Neuron (in vitro differentiated cells): Measurements from ENCODE around the gene RCBTB2.
A peak's percentile ranks its signal among the peaks of the same experiment; 100 is the strongest.

Experiments
- H2AFZ ChIP-seq: one replicate; pipeline ENCODE4 v1.6.1; 2013; ENCODE audit warnings: low read depth, mild to moderate bottlenecking, inconsistent platforms, low read length, moderate library complexity
- H3K27me3 ChIP-seq: one replicate; pipeline ENCODE4 v1.6.1; 2013; ENCODE audit warnings: low read length; ENCODE audit not compliant: insufficient read depth
- H3K36me3 ChIP-seq: one replicate; pipeline ENCODE4 v1.6.1; 2013; ENCODE audit warnings: low read length; ENCODE audit not compliant: insufficient read depth
- H3K4me1 ChIP-seq: one replicate; pipeline ENCODE4 v1.6.1; 2013; ENCODE audit warnings: low read length; ENCODE audit not compliant: insufficient read depth
- H3K4me3 ChIP-seq: 2 replicates; pipeline ENCODE4 v1.5.1; 2013; ENCODE audit warnings: mild to moderate bottlenecking, low read length, moderate library complexity
- H3K9me3 ChIP-seq: one replicate; pipeline ENCODE4 v1.6.1; 2013; ENCODE audit warnings: low read length

The RCBTB2 gene

GRCh38 chr13:48556817-48557216 lies 23.9 kb upstream of the RCBTB2 start:
- Histone ChIP-seq H3K27me3 (no peaks in the 10 kb centered on the region), H3K4me3 (no peak overlapping the region), H3K36me3 (no peaks in the 10 kb centered on the region)

GRCh38 chr13:48555441-48555840 lies 22.6 kb upstream of the RCBTB2 start:
- Histone ChIP-seq H3K9me3 (peaks cover 8% of the 10 kb centered on the region), H3K4me1 (no peaks in the 10 kb centered on the region), H3K36me3 (no peaks in the 10 kb centered on the region), H2AFZ (no peak overlapping the region), H3K27me3 (no peaks in the 10 kb centered on the region), H3K4me3 (no peak overlapping the region)

More at GRCh38 chr13:48556817-48557216, 23.9 kb upstream of the RCBTB2 start:
- H3K9me3 ChIP-seq, result peaks cover under 1% of the 10 kb centered on the region
- no peaks in the 10 kb centered on the region for H3K4me1 ChIP-seq
- no peak overlapping the region for H2AFZ ChIP-seq

- H2AFZ ChIP-seq, result no peak overlapping the region
- H3K4me3 ChIP-seq, result no peak overlapping the region
- no peaks in the 10 kb centered on the region for H3K4me1 ChIP-seq
- no peaks in the 10 kb centered on the region for H3K27me3 ChIP-seq
- H3K9me3 ChIP-seq, result peaks cover 8% of the 10 kb centered on the region
- no peaks in the 10 kb centered on the region for H3K36me3 ChIP-seq
Observed at GRCh38 chr13:48551329-48551728, 18.4 kb upstream of the RCBTB2 start.

- no peaks in the 10 kb centered on the region for H3K27me3 ChIP-seq
- no peaks in the 10 kb centered on the region for H3K4me1 ChIP-seq
- no peak overlapping the region for H2AFZ ChIP-seq
- H3K4me3 ChIP-seq, result no peak overlapping the region
- peaks cover 8% of the 10 kb centered on the region for H3K9me3 ChIP-seq
- no peaks in the 10 kb centered on the region for H3K36me3 ChIP-seq
Observed at GRCh38 chr13:48549658-48550057, 16.8 kb upstream of the RCBTB2 start.

DNA sequence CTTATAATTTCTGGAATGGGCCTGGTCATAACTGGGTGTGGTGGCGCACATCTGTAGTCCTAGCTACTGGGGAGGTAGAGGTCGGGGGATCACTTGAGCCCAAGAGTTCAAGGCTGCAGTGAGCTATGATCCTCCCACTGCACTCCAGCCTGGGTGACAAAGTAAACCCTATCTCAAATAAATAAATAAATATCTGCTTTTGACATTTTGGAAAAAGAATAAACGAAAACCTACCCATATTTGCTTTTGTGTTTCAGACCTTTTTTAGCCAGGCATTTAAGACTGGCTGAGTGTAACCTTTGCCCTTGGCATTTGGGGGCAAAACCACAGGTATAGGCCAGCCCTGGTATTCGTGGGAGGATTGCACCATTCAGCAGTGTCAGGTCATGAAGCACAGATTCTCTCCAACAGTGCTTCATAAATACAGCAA lies 14.8 kb upstream of the RCBTB2 start:
- no peaks in the 10 kb centered on the region for H3K27me3 ChIP-seq
- no peak overlapping the region for H3K4me3 ChIP-seq
- no peaks in the 10 kb centered on the region for H3K36me3 ChIP-seq
- H3K9me3 ChIP-seq, result peaks cover 8% of the 10 kb centered on the region
- no peak overlapping the region for H2AFZ ChIP-seq
- peaks cover 11% of the 10 kb centered on the region for H3K4me1 ChIP-seq

- H3K9me3 ChIP-seq, result no peaks in the 10 kb centered on the region
- peaks cover 18% of the 10 kb centered on the region for H3K4me1 ChIP-seq
- no peak overlapping the region for H3K4me3 ChIP-seq
- no peaks in the 10 kb centered on the region for H3K36me3 ChIP-seq
- H2AFZ ChIP-seq, result no peak overlapping the region
- H3K27me3 ChIP-seq, result no peaks in the 10 kb centered on the region
Observed at GRCh38 chr13:48545608-48546007, 12.7 kb upstream of the RCBTB2 start.

GRCh38 chr13:48542581-48543341 lies 9.9 kb upstream of the RCBTB2 start:
- peak overlapping the region; percentile 13 for H2AFZ ChIP-seq
- H3K27me3 ChIP-seq, result no peaks in the 10 kb centered on the region
- peaks cover 18% of the 10 kb centered on the region for H3K4me1 ChIP-seq
- H3K36me3 ChIP-seq, result no peaks in the 10 kb centered on the region
- no peaks in the 10 kb centered on the region for H3K9me3 ChIP-seq
- peak overlapping the region; percentile 34 for H3K4me3 ChIP-seq

- Histone ChIP-seq H3K36me3 (no peaks in the 10 kb centered on the region), H3K4me3 (no peak overlapping the region), H2AFZ (peak overlapping the region; percentile 13), H3K4me1 (peaks cover 18% of the 10 kb centered on the region), H3K27me3 (no peaks in the 10 kb centered on the region), H3K9me3 (no peaks in the 10 kb centered on the region)
Observed at GRCh38 chr13:48542138-48542537, 9.3 kb upstream of the RCBTB2 start.

GRCh38 chr13:48539550-48539949 lies 6.7 kb upstream of the RCBTB2 start:
- H3K27me3 ChIP-seq, result no peaks in the 10 kb centered on the region
- no peaks in the 10 kb centered on the region for H3K36me3 ChIP-seq
- no peak overlapping the region for H2AFZ ChIP-seq
- no peaks in the 10 kb centered on the region for H3K9me3 ChIP-seq
- H3K4me3 ChIP-seq, result no peak overlapping the region
- H3K4me1 ChIP-seq, result peaks cover 18% of the 10 kb centered on the region

- no peaks in the 10 kb centered on the region for H3K9me3 ChIP-seq
- no peaks in the 10 kb centered on the region for H3K36me3 ChIP-seq
- H2AFZ ChIP-seq, result no peak overlapping the region
- H3K27me3 ChIP-seq, result no peaks in the 10 kb centered on the region
- H3K4me1 ChIP-seq, result peaks cover 7% of the 10 kb centered on the region
- H3K4me3 ChIP-seq, result no peak overlapping the region
Observed at GRCh38 chr13:48536621-48537250, 3.9 kb upstream of the RCBTB2 start.

DNA sequence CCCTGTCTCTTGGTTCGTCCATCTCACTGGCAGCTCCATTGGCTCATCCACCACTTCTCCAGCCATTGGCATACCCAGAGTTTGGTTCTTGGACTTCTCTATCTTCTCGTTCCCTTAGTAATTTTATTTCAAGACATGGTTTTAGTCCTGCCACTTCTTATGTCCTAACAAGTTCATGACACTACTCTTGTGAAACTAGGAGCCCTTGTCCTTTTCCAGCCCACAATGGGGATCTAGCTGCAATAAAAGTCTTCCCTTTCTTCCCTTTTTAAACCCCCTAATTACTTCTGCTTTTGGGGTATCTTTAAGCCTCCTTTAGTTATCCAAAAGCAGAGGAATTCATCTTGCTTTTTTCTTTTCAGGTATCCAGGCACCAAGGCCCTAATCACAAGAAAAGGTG lies 2.9 kb upstream of the RCBTB2 start:
- no peak overlapping the region for H3K4me3 ChIP-seq
- no peaks in the 10 kb centered on the region for H3K36me3 ChIP-seq
- no peak overlapping the region for H2AFZ ChIP-seq
- no peaks in the 10 kb centered on the region for H3K27me3 ChIP-seq
- H3K4me1 ChIP-seq, result peaks cover 14% of the 10 kb centered on the region
- no peaks in the 10 kb centered on the region for H3K9me3 ChIP-seq

DNA sequence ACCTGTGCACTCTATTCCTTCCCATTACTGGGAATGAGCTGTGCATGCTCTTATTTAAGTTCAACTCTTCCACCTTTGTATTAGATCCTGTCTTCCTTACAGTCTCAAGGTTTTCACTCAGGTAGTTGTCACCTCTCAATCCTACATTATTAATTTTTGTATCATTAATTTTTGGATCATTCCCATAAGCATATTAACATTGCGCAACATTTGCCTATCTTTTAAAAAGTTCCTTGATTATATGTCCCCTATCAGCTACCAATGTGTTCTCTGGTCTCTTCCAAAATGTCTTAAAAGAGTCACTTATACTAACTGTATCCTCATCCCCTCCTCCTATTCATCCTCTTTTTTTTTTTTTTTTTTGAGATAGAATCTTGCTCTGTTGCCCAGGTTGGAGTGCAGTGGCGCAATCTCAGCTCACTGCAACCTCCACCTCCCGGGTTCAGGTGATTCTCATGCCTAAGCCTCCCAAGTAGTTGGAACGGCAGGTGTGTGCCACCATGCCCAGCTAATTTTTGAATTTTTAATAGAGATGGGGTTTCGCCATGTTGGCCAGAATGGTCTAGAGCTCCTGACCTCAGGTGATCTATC lies 2.1 kb upstream of the RCBTB2 start:
- Histone ChIP-seq H3K9me3 (no peaks in the 10 kb centered on the region), H3K27me3 (no peaks in the 10 kb centered on the region), H3K36me3 (no peaks in the 10 kb centered on the region), H3K4me3 (no peak overlapping the region), H3K4me1 (peaks cover 14% of the 10 kb centered on the region), H2AFZ (no peak overlapping the region)

- Histone ChIP-seq H3K27me3 (no peaks in the 10 kb centered on the region), H3K36me3 (no peaks in the 10 kb centered on the region), H2AFZ (no peak overlapping the region), H3K4me3 (no peak overlapping the region), H3K9me3 (no peaks in the 10 kb centered on the region), H3K4me1 (peaks cover 14% of the 10 kb centered on the region)
Observed at GRCh38 chr13:48533961-48534600, 1.2 kb upstream of the RCBTB2 start.
